HCT116 (cell line): ENCODE data around the gene STX10. TPM values are rescaled to one million over a fixed set of nuclear protein-coding genes. Genes with fewer than 3 reads are reported as not detected.

ENCODE experiments used
- ATAC-seq: fragments of 200-7000 bp; cut with Tn5 transposase; 2 replicates; pipeline ENCODE4 v1.9.1; 2020; ENCODE audit warnings: mild to moderate bottlenecking, moderate library complexity
- BruUV-seq: library from RNA; stranded (reverse); fragments of 400-500 nt; replicated peaks from 2 replicates; lab custom pipeline; 2021; lab: Mats Ljungman, UMichigan
- CTCF ChIA-PET: fragments of 300-600 bp; sonication (Branson Sonifier 250); formaldehyde crosslinking; loops from one replicate; lab custom pipeline; 2021; ENCODE audit warnings: antibody characterized with exemption; lab: Charles Lee
- POLR2A ChIA-PET: fragments of 300-600, 350-600 bp; sonication (Branson Sonifier 250); formaldehyde crosslinking; loops from one replicate; lab custom pipeline; 2021; ENCODE audit warnings: antibody characterized with exemption; lab: Charles Lee
- RAD21 ChIA-PET, 2 experiments: fragments of 300-600 bp; sonication (Branson Sonifier 250); formaldehyde crosslinking; loops; one replicate each; lab custom pipeline; 2023; ENCODE audit warnings: low total read pairs in 2 of 2; ENCODE audit not compliant: uncharacterized antibody in 2 of 2, unreplicated experiment in 2 of 2, low non-redundant PET in 1 of 2; lab: Charles Lee
- DNase-seq: peaks from one replicate; pipeline ENCODE4 v3.0.0-alpha.2; 2010; ENCODE audit warnings: low read depth, low spot score
- H2AFZ ChIP-seq: fragments of 200-600 bp; shearing (Covaris generic), sonication (generic); 2 replicates; pipeline ENCODE4 v1.6.1; 2017; ENCODE audit warnings: low read depth, mixed run types, mixed read lengths, antibody characterized with exemption, low read length; ENCODE audit not compliant: poor library complexity, severe bottlenecking
- H3K27ac ChIP-seq: 2 replicates; pipeline ENCODE4 v1.5.1; 2012; ENCODE audit warnings: low read depth, low read length
- H3K27me3 ChIP-seq: fragments of 200-600 bp; sonication (generic); 2 replicates; pipeline ENCODE4 v1.6.1; 2016; ENCODE audit warnings: mixed run types, low read length, mixed read lengths; ENCODE audit not compliant: insufficient read depth
- H3K36me3 ChIP-seq, 2 experiments: fragments of 200-500 bp in 1 of 2; fragments of 200-600 bp in 1 of 2; sonication (Bioruptor generic) in 1 of 2; sonication (generic) in 1 of 2; 2 replicates each; pipeline versions ENCODE4 v1.5.1 to v1.6.1; 2014 to 2016; ENCODE audit warnings: low read length in 2 of 2, inconsistent platforms in 1 of 2, mixed read lengths in 1 of 2, mixed run types in 1 of 2; ENCODE audit not compliant: insufficient read depth in 2 of 2, control insufficient read depth in 1 of 2
- H3K4me1 ChIP-seq, 2 experiments: fragments of 200-600 bp in 1 of 2; sonication (generic) in 1 of 2; 2 replicates each; pipeline versions ENCODE4 v1.5.1 to v1.6.1; 2012 to 2017; ENCODE audit warnings: low read length in 2 of 2, inconsistent platforms in 1 of 2, mild to moderate bottlenecking in 1 of 2, mixed read lengths in 1 of 2, mixed run types in 1 of 2, moderate library complexity in 1 of 2; ENCODE audit not compliant: insufficient read depth in 2 of 2, control insufficient read depth in 1 of 2
- H3K4me2 ChIP-seq: fragments of 200-600 bp; sonication (generic); 2 replicates; pipeline ENCODE4 v1.6.1; 2017; ENCODE audit warnings: mixed run types, low read length, mixed read lengths
- H3K4me3 ChIP-seq, 2 experiments: fragments of 200-600 bp in 1 of 2; sonication (generic) in 1 of 2; replicated peaks in 1 of 2; 2 replicates each; pipeline ENCODE4 v1.5.1; 2011 to 2016; ENCODE audit warnings: low read length in 2 of 2, control low read depth in 1 of 2, low read depth in 1 of 2, mild to moderate bottlenecking in 1 of 2, mixed read lengths in 1 of 2, mixed run types in 1 of 2
- H3K79me2 ChIP-seq: fragments of 200-600 bp; sonication (generic); 2 replicates; pipeline ENCODE4 v1.6.1; 2017; ENCODE audit warnings: mild to moderate bottlenecking, mixed run types, low read length, moderate library complexity, mixed read lengths; ENCODE audit not compliant: insufficient read depth
- H3K9ac ChIP-seq: fragments of 200-600 bp; sonication (generic); 2 replicates; pipeline ENCODE4 v1.6.1; 2016; ENCODE audit warnings: low read length, mixed read lengths
- H3K9me2 ChIP-seq: fragments of 200-600 bp; sonication (generic), shearing (Covaris generic); 2 replicates; pipeline ENCODE4 v1.6.1; 2017; ENCODE audit warnings: mixed run types, mild to moderate bottlenecking, moderate library complexity; ENCODE audit not compliant: insufficient read depth
- H3K9me3 ChIP-seq, 2 experiments: fragments of 200-500 bp in 1 of 2; fragments of 200-600 bp in 1 of 2; sonication (Bioruptor generic) in 1 of 2; sonication (generic) in 1 of 2; 2 replicates each; pipeline ENCODE4 v1.6.1; 2014 to 2017; ENCODE audit warnings: low read length in 2 of 2, mixed read lengths in 2 of 2, inconsistent platforms in 1 of 2, low read depth in 1 of 2, mild to moderate bottlenecking in 1 of 2, mixed run types in 1 of 2, moderate library complexity in 1 of 2; ENCODE audit not compliant: control insufficient read depth in 1 of 2, insufficient read depth in 1 of 2
- H4K20me1 ChIP-seq: fragments of 200-600 bp; sonication (generic), shearing (Covaris generic); 2 replicates; pipeline ENCODE4 v1.6.1; 2017; ENCODE audit warnings: mixed run types, mild to moderate bottlenecking, moderate library complexity; ENCODE audit not compliant: insufficient read depth
- ATF3 ChIP-seq: IDR thresholded peaks from 2 replicates; pipeline ENCODE4 v1.6.1; 2012
- CBX3 ChIP-seq: IDR thresholded peaks from 2 replicates; pipeline ENCODE4 v1.6.1; 2012; ENCODE audit warnings: low read depth
- CEBPB ChIP-seq: IDR thresholded peaks from 2 replicates; pipeline ENCODE4 v1.6.1; 2012; ENCODE audit warnings: low read depth
- ELF1 ChIP-seq: IDR thresholded peaks from 2 replicates; pipeline ENCODE4 v1.6.1; 2012; ENCODE audit warnings: low read depth, borderline replicate concordance
- EZH2 ChIP-seq: fragments of 200-600 bp; sonication (generic); IDR thresholded peaks from 2 replicates; pipeline ENCODE4 v1.6.1; 2017; ENCODE audit warnings: antibody characterized with exemption, mixed run types
- EZH2phosphoT487 ChIP-seq: fragments of 200-600 bp; IDR thresholded peaks from 2 replicates; pipeline ENCODE4 v1.6.1; 2018; ENCODE audit warnings: antibody characterized with exemption, borderline replicate concordance
- FOSL1 ChIP-seq: IDR thresholded peaks from 2 replicates; pipeline ENCODE4 v1.6.1; 2012; ENCODE audit warnings: low read depth
- JUND ChIP-seq: IDR thresholded peaks from 2 replicates; pipeline ENCODE4 v1.6.1; 2012
- POLR2A ChIP-seq: IDR thresholded peaks from 2 replicates; pipeline ENCODE4 v1.7.0; 2011; ENCODE audit warnings: borderline replicate concordance; ENCODE audit not compliant: insufficient read depth, insufficient read length; ENCODE audit errors: extremely low read depth
- SIN3A ChIP-seq: IDR thresholded peaks from 2 replicates; pipeline ENCODE4 v1.6.1; 2012; ENCODE audit warnings: low read depth
- SRF ChIP-seq: IDR thresholded peaks from 2 replicates; pipeline ENCODE4 v1.6.1; 2012; ENCODE audit warnings: low read depth
- TCF7L2 ChIP-seq: IDR thresholded peaks from 2 replicates; pipeline ENCODE4 v1.7.0; 2011; ENCODE audit warnings: borderline replicate concordance, inconsistent platforms; ENCODE audit not compliant: insufficient read depth, insufficient read length; ENCODE audit errors: extremely low read depth
- intact Hi-C: fragments of 100-400 bp; cut with micrococcal nuclease; formaldehyde crosslinking; loops from 2 replicates; pipeline ENCODE4 v1.10.0; 2022
- total RNA-seq: library from RNA; stranded (reverse); gene quantifications from one replicate; pipeline ENCODE4 v1.2.1, GENCODE V29; 2021; ENCODE audit not compliant: unreplicated experiment
- TF ChIP-seq, protein P1 (sequence below), 3 experiments: fragments of 200-600 bp in 1 of 3; sonication (generic) in 1 of 3; IDR thresholded peaks in 2 of 3; conservative IDR thresholded peaks in 1 of 3; 2 replicates each; pipeline ENCODE4 v1.5.1; 2012 to 2017; ENCODE audit warnings: low read depth in 2 of 3, low read length in 2 of 3, antibody characterized with exemption in 1 of 3, borderline replicate concordance in 1 of 3, control low read depth in 1 of 3, mild to moderate bottlenecking in 1 of 3, mixed read lengths in 1 of 3, mixed run types in 1 of 3, moderate library complexity in 1 of 3; ENCODE audit not compliant: insufficient read depth in 1 of 3

Gene STX10
- total RNA-seq, 1 experiment from 2014 or later, result 149 TPM

DNA sequence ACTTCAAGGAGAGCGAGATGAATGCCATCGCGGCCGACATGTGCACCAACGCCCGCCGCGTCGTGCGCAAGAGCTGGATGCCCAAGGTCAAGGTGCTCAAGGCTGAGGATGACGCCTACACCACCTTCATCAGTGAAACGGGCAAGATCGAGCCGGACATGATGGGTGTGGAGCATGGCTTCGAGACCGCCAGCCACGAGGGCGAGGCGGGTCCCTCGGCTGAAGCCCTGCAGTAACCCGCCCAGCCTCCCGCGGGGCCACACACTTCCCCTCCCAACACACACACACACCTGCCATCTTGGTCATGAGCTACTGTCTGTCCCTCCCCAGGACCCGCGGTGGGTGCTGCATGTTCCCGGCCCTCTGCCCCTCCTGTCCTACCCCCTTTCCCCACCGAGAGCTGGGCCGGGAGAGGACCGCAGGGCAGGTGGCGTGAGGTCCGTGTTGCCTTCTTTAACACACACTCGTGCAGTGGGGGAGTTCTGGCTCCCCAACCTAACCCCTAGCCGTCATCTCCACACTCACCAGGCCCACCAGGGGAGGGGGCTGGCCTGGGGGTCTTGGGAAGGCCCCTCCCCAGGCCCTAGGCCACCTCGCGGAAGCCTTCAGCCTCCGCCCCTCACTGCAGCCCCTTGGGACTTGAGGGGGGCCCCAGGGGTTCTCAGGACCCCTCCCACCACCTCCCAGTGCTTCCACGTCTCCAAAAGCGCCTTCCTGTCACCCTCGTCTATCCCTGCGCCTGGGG, 11.8 kb downstream of the STX10 start:
- no peaks in the 10 kb centered on the region for H3K27me3 ChIP-seq
- intact Hi-C loops, result no loop called here
- DNase-seq (no peak), ATAC-seq (no peak)
- peaks cover 4% of the 10 kb centered on the region; the same call in 1 of the 2 replicates for H4K20me1 ChIP-seq
- no peak overlapping the region; the same call in 1 of the 2 replicates for H3K27ac ChIP-seq
- POLR2A ChIA-PET, result interaction anchor here (0.7 kb wide), 1 partner anchor 9 kb away, joined by 3 read pairs; no protein-coding TSS in a partner anchor
- CTCF ChIA-PET, result no interaction called here
- H3K36me3 ChIP-seq, result peaks cover 12 to 29% of the 10 kb centered on the region in 2 experiments; a peak in 3 of 4 replicates
- H2AFZ ChIP-seq, result no peak overlapping the region
- no TSS peak for BruUV-seq
- H3K9me3 ChIP-seq, result no peaks in the 10 kb centered on the region
- peaks cover 20 to 36% of the 10 kb centered on the region in 2 experiments for H3K4me1 ChIP-seq
- TF ChIP-seq, protein P1, sequence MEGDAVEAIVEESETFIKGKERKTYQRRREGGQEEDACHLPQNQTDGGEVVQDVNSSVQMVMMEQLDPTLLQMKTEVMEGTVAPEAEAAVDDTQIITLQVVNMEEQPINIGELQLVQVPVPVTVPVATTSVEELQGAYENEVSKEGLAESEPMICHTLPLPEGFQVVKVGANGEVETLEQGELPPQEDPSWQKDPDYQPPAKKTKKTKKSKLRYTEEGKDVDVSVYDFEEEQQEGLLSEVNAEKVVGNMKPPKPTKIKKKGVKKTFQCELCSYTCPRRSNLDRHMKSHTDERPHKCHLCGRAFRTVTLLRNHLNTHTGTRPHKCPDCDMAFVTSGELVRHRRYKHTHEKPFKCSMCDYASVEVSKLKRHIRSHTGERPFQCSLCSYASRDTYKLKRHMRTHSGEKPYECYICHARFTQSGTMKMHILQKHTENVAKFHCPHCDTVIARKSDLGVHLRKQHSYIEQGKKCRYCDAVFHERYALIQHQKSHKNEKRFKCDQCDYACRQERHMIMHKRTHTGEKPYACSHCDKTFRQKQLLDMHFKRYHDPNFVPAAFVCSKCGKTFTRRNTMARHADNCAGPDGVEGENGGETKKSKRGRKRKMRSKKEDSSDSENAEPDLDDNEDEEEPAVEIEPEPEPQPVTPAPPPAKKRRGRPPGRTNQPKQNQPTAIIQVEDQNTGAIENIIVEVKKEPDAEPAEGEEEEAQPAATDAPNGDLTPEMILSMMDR (IDR thresholded peaks at IDR 0.05 in 2 of 3, conservative IDR thresholded peaks at IDR 0.05 in 1 of 3; ENCODE audit: borderline replicate concordance in 1 of 3, insufficient read depth in 1 of 3, low read depth in 2 of 3, low read length in 2 of 3), result no peak
- TF ChIP-seq CEBPB (no peak), POLR2A (no peak), ATF3 (no peak), EZH2 (no peak), JUND (no peak), TCF7L2 (no peak), FOSL1 (no peak), SIN3A (no peak), ELF1 (no peak), EZH2phosphoT487 (no peak), SRF (no peak), CBX3 (no peak)
- H3K4me2 ChIP-seq, result no peak overlapping the region
- H3K9me2 ChIP-seq, result no peaks in the 10 kb centered on the region
- RAD21 ChIA-PET, result no interaction called here
- H3K9ac ChIP-seq, result no peak overlapping the region
- H3K4me3 ChIP-seq, result no peak overlapping the region
- peaks cover 16% of the 10 kb centered on the region for H3K79me2 ChIP-seq
